Colon (tissue), 2 donors: ENCODE results near the gene PPARG.
"Not testable (repeated sequence)": the region's sequence is repeated elsewhere in the genome, so short reads cannot be mapped to it uniquely, and the experiment has no call there.

Experiments used
- FAIRE-seq: peaks from 2 replicates; lab custom pipeline; 2012; peaks lifted over from hg19 to GRCh38; lab: Jason Lieb, UNC
- donor health status: control.
- donor health status: control.

Gene PPARG

DNA sequence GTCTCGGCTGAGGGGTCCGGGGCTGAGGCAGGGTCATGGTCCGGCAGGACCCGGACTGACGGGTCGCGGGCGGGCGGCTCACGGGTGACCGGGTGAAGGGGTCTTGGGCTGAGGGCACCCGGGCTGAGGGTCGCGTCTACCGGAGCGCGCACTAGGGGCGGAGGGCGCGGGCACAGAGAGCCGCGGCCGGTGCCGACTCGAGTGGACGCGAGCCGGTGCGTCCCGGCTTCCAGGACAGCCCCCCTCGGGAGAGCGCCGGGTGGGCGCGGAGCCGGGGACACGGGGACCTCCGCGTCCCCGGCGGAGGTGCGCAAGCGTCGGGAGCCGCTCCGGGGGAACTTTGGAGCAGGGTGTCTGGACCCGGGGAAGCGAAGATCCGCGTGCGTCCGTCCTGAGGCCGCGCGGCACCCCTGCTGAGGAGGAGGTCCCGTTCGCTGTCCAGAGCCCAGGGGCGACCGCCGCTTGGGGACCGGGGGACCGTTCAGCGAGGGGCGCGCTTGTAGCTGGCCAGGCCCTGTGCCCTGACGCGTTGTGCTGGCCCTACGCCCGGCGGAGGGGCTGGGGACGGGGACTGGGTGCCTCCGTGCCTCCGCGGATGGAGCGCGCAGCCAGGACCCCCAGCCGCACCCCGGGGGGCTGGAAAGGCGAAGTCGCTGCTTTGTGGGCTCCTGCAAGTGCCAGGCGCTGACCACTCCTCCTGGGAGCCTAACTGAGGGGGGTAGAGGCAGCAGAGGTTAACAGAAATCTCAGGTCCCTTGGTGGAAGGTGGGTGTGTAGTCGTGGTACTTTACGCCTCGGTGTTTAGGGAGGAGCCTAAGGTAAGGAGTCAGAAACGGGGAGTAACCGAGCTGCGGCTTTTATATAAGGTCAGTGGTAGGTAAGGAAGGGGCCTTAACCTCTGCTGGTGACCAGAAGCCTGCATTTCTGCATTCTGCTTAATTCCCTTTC is at the start of gene PPARG:
TSS of gene PPARG (plus strand) at position 889 of the 948 bp plus-strand sequence. CDS start 90,642 bp downstream, outside the sequence.
- FAIRE-seq = no peak

DNA sequence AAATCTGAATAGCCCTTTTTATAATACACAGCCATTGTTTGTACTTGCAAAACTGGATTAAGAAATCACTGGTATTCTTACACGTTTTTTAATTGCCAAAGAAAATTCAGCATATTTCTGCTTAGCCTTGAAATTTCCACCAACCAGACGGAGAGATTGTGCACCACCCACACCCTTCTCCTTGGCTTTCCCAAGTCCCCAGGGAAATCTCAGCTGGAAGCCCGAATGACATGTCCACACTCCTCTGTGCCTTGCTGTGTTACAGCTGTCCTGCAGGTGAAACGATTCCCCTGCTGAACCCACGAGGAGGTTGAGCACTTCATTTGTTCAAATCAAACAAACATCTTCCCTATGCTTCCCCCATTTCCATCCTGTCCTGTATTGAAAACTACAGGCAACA is 49.6 kb upstream of the PPARG start:
- FAIRE-seq = no peak

DNA sequence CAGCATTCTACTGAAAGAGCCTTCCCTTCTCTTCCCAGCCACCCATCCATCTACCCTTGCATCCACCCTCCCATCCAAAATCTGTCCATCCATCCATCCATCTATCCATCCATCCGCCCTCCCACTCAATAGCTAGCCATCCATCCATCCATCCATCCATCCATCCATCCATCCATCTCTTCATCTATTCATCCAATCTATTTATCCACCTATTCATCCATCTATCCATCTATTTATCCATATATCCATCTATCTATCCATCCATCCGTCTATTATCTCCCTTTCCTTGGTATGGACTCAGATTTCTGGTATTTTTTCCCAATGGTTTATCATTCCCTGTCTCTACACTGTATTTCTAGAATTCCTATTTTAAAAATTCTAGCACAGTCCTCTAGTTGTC is 46.1 kb upstream of the PPARG start:
- no peak for FAIRE-seq

DNA sequence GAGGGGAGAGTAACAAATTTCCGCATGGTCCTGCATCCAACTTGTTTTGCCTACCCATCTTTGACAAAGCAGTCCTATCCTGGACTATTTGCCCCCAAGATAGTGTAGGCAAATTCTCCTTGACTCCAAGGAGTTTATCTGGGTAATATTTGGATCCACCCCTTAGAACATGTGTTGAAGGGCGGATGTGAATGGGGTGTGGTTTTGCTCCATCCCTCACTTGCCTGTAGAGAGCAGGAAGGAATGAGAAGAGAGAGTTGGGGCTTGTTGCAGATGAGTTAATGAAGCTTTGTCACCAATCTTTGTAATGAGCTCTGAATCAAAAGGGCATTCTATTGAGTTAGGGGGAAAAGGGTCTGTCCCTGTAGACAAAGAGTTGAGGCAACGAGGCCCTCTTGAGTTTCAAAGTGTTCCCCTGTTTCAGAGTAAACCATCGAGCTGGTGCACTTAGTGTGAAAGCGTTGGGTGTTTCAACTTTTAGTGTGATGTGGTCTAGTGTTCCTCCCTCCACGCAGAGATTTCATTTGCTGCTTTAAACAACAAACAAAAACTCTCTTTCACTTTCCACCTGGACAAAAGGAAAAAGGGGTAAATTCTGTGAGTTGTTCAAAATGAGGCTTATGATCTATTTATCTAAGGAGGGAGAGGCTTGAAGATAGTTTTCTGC is 42.2 kb upstream of the PPARG start:
- no peak for FAIRE-seq

DNA sequence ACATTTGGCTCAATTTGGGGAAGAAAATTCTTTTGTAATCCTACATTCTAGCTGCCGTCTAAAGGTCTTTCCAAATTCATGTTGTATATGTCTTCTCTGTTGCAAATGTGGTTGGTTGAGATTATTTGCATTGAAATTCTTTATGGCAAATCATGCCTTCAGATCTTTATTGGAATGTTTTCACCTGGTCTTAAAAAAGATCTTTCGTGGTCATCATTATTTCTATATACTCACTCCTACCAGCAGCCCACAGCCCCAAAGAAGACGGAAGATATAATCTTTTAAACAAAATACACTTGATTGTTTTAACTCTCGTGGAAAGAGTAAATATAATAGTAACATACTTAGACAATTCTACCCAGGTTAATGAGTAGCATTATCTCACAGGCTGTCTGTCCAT is 41.5 kb upstream of the PPARG start:
- FAIRE-seq = no peak

DNA sequence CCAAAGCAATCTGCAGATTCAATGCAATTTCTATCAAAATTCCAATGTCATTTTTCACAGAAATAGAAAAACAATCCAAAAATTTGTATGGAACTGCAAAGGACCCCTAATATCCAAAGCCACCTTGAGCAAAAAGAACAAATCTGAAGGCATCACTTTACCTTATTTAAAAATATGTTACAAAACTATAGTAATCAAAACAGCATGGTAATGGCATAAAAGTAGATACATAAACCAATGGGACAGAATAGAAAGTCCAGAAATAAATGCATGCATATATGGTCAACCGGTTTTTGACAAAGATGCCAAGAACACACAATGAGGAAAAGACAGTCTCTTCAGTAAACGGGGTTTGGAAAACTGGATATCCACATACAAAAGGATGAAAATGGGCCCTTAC is 39.4 kb upstream of the PPARG start:
- no peak for FAIRE-seq

DNA sequence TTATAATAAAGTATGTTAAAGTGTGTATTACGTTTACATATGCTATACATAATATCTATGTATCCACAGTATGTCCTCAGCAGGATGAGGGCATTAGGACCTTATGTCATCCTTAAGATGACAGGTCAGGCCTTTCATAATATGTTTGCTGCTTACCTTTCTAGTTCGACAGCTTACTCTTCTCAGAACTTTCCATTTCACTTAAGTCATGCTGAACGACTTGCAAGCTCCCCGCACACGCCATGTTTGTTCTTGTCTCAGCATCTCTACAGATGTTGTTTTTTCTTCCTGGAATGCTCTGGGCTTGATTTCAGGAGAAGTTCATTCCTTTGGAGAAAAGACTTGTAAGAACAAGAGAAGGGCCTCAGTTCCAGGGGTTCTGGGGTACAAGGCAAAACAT is 36.0 kb upstream of the PPARG start:
- no peak for FAIRE-seq

DNA sequence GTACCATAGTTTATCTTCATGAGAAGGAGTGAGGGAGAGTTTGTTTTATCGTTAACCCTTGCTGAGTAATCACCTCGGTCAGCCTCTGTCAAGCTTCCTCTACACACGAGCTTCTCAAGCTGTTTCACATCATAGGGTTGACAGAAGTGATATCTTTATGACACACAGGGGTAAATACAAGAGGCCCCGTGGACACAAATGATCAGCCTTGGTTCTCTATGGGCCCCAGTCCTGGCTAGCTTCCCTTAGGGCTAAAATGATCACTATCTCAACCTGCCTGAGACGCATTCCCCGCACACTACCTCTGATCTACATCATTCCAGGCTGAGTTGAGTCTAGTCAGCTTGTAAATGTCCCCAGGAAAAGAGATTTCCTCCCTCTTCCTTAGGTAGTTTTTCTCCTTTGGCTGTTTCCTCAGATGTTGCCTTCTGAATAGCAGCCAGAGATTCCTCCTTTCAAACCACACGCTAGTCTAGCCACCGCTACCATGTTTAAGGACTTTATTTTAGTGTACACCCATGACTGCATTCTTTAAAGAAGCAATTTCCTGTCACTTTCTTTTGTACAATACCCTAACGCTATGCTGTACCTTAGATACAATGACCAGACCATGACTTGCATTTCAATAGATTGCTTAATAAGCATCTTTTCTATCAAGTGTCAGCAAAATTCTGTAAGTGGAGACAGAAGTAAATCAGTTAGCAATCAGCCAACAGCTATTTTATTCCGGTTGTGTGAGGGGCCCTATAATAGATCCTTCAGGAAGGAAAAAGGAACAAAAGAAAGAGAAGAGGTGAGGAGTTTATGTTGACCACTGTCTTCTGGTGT is 35.1 kb upstream of the PPARG start:
- FAIRE-seq = no peak

DNA sequence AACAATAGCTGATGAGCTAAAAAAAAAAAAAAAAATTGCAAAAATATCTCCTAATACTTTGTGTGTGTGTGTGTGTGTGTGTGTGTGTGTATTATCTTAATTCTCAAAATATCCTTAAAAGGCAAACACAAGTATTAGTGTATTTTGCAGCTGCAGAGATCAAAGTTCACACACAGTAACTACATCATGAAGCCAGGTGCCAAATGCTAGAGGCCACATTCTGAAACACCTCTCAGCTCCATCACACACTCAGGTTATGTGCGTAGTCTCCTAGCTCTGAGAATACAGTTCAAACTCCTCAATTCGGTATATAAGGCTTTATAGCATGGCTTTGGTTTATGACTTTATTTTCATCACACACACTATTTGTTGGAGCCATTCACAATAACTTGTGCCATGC is 33.5 kb upstream of the PPARG start:
- FAIRE-seq = no peak

DNA sequence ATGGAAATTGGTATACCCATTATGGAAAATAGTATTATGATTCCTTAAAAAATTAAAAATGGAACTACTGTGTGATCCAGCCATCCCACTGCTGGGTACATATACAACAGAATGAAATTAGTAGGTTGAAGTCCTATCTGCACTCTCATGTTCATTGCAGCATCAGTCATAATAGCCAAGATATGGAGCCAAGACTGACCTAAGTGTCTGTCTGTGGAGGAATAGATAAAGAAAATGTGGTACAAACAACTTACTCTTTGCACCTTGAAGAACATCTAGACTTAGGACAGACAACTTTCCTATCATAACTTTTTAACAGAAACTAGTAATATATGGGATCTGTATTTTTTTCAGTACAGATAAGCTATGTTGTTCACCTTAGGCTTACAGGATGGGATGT is 30.0 kb upstream of the PPARG start:
- no peak for FAIRE-seq

DNA sequence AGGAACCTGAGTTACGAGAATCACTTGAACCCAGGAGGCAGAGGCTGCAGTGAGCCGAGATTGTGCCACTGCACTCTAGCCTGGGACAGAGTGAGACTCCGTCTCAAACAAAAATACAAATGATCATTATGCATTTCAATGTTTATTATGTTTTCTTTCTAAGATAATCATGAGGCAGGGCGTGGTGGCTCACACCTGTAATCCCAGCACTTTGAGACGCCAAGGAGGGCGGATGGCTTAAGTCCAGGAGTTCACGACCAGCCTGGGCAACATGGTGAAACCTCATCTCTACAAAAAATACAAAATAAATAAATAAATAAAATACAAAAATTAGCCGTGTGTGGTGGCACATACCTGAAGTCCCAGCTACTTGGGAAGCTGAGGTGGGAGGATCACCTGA is 26.7 kb upstream of the PPARG start:
- not testable (repeated sequence) for FAIRE-seq

DNA sequence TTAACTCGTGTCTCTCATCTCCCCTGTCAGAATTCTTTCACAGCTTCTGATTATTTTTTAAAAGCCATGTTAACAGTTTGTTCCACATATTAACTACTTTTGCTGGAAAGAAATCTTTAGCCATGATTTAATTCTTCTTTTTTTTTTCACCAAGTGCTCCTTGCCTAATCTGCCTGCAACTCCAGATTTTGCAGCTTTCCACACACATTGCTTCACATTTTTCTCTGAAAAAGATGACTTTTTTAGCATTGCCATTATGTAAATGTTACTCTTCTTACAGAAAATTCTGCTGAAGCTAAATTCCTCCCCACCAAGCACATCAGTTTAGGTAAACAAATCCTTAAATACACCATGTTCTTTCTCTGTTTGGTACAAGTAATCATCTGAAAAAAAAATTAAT is 23.4 kb upstream of the PPARG start:
- no peak for FAIRE-seq

DNA sequence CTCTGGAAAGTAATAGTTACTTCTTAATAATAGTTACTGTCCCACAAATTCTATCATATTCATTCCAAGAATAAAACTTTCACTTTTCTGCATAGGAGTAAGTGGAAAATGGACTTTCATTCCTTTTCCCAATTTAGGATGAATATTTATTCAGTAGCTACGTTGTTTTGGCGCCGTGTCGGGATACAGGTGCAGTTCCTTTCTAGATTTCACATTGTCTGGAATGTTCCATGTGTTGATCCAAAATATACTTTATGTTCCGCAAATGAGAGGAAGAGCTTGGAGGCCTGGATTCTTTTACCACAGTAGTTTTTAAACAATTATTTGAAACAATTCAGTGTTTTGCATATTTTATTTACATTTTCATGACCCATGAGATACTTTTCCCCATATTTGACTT is 22.8 kb upstream of the PPARG start:
- no peak for FAIRE-seq

DNA sequence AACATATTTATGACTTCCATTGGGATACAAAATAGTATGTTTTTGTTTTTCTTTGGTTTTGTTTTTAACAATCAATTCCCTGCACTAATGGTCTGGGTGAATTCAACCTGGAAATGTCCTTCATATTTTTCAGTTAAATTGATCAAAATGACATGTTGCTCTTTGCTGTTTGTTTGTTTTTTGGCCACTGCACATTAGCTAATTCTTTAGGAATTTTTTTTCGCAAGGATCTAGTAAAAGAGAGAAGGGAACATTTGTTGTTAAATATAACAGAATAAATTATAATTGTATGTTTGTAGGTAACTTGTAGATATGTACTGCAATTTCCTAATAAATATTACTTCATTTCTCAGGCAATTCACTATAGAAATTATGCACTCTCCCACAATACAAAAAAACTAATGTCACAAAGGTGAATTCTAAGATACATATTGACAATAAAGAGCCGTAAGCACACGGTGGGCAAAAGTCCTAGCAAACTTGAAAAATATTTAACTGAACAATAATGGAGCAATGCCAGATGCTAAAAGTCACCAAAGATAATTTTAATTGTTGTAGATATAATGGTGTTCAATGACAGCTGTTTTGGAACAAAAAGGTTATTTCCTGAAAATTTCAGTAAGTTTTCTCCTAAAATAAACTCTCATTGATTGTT is 21.4 kb upstream of the PPARG start:
- no peak for FAIRE-seq

DNA sequence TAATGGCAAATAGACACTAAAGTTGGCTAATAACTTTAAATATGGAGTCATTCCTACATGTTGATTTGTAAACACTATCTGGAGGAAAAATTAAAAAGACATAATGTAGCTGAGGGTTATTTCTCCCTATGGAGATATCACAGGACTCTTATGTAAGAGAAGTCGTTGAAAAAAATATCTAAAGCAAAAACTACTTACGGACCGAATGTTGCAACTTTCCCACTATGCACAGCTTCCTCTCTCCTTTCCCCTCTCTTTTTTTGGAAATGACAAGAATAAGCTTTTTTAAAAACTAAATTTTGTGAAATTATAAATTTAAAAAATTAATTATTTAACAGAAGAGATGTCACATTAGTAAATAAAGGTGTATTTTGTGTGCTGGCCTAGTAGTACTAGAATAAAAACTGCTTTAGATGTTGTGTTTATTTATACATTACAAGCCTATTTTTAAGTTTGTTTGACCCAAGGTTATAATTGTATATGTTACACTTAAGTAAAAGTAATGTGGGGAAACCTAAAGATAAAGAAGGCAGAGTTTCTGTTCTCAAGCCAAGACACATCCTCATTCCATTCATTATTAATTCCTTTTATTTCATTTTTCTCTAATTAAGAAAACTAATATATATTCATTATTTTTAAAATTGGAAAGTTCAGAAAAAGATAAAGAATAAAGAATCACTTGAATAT is 20.7 kb upstream of the PPARG start:
- FAIRE-seq = no peak

DNA sequence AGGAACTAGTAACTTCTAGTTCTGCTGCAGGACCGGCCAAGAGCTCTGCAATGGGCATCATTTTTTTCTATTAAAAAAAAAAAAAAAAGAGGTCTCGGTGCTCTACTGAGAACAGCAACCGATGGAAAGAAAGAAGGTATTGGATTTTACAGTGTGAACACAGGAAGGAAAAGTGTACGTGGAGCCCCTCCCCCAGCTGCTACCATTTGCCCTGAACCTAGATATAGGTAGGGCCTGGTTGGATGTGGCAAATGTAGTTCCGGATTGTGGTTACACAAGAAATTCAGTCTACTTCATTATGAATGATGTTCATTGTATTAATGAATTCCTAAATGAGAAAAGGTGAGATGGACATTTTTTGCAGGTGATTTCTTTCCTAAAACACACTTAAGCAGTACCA is 17.9 kb upstream of the PPARG start:
- no peak for FAIRE-seq

DNA sequence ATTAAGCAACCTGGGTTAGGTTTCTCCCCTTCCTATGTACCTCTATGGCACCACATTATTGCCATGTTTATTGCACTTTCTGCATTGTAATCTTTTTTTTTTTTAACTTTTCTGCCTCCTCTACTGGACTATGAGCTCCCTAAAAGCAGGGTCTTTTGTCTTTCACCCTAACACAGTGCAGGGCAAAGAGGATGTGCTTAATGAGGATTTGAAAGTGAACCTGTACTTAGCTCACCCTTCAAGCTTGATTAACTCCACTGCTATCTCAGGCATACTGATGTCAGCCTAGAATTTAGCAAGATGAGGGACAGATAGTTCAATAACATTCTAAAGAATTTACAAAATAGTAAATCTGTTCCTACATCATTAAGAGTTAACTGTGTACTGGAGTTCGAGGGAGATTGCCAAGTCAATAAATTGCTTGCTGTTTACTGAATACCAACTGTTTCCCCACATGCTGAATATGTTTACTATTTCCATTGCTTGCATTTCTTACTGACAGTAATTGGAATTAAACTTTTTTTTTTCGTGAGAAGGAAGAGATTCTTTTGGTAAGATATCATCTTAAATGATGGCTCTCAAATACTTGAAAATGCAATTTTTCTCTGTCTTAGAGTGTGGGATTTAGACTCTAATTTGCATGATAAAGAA is 15.7 kb upstream of the PPARG start:
- FAIRE-seq = no peak

DNA sequence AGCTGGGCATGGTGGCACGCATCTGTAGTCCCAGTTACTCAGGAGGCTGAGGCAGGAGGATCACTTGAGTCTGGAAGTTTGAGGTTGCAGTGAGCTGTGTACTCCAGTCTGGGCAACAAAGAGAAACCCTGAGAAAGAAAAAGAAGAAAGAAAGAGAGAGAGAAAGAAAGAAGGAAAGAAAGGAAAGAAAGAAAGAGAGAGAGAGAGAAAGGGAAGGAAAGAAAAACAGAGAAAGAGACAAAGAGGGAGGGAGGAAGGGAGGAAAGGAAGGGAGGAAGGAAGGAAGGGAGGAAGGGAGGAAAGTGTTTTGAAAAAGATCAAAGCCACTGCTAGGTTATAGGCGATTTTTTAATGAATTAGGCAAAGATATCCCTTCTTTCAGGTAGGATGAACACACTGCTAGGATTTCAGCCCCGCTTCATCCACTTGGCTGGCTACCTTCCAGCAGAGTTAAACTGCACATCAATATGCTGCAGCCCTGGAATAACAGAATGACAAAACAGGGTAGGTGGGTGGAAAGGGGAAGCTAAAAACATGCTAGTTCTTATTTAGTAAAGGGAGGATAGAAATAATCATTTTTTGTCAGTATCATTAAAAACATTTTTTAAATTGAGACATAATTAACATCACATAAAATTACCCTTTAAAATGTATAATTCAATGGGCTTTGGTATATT is 12.8 kb upstream of the PPARG start:
- FAIRE-seq = no peak

DNA sequence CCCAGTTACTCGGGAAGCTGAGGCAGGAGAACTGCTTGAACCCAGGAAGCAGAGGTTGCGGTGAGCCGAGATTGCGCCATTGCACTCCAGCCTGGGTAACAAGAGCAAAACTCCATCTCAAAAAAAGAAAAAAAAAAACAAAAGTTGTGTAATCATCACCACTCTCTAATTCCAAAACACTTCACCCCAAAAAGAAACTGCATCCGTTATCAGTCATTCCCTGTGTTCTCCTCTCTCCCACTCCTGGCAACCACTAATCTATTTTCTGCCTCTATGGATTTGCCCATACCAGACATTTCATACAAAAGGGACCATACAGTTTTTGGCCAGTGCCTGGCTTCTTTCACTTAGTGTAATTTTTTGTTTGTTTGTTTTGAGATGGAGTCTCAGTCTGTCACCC is 12.0 kb upstream of the PPARG start:
- not testable (repeated sequence) for FAIRE-seq

DNA sequence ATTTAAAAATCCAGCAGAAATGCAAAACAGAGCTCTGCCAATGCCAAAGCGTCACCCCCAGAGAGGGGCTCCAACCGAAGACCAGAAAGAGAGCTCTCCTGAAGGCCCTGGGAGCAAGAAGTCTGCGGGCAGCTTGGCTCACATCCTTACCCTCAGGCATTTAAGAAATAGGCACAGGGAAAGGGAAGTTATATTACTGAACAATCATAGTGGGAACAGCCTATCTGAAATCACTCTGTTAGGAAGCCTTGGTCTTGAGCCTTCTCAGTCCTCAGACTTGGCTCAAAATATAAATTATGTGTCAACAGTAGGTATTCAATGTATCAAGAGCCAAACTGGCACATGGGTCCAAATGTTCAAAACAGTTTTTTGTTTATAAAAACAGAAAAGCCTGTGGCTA is 10.3 kb upstream of the PPARG start:
- FAIRE-seq = no peak
